Measurements from ENCODE around the gene MRPL43. TPM values are rescaled to one million over a fixed set of nuclear protein-coding genes. Genes with fewer than 3 reads are reported as not detected.

MRPL43 gene
- total and polyA plus RNA-seq, 10 of the 15 experiments (the other 5 are each of a cell fraction or from before 2014, with no cell fraction given) = 16.6 to 108 (median 65.1) TPM

GRCh38 chr10:100963826-100964225 lies 23.5 kb downstream of the MRPL43 start:
- BruUV-seq (replicated peaks) = no TSS peak
- DNase-seq (ENCODE audit: low read depth, low spot score) (no peak), FAIRE-seq (no peak), ATAC-seq (no peak)
- in situ Hi-C loops (cut with MboI) = no loop called here
- H3K4me3 ChIP-seq = no peak overlapping the region
- no peak overlapping the region for H3K27ac ChIP-seq (ENCODE audit: control insufficient read depth, insufficient read depth)
- intact Hi-C loops (cut with micrococcal nuclease; ENCODE audit: unreplicated experiment) = no loop called here
- no peaks in the 10 kb centered on the region for H3K9me3 ChIP-seq (replicated peaks; ENCODE audit: control insufficient read depth, insufficient read depth, low read length)
- H3K4me1 ChIP-seq (ENCODE audit: control insufficient read depth, insufficient read depth, low read length) = peaks cover 1% of the 10 kb centered on the region; the same call in 1 of the 2 replicates
- no peak overlapping the region for H2AFZ ChIP-seq (ENCODE audit: control insufficient read depth, low read depth, low read length)
- H4K20me1 ChIP-seq (ENCODE audit: control insufficient read depth, insufficient read depth) = no peaks in the 10 kb centered on the region
- no peak overlapping the region for H3K4me2 ChIP-seq (ENCODE audit: control insufficient read depth, insufficient read depth)
- no peak for TF ChIP-seq EP300 (IDR thresholded peaks at IDR 0.05; ENCODE audit: borderline replicate concordance in 1 of 2, control insufficient read depth in 1 of 2, low read depth in 2 of 2, low read length in 2 of 2)
- TF ChIP-seq SRF (IDR thresholded peaks at IDR 0.05; ENCODE audit: low read depth in 2 of 2, low read length in 2 of 2) = no peak
- TF ChIP-seq NR2C1 (IDR thresholded peaks at IDR 0.05) = no peak
- no peak for TF ChIP-seq WRNIP1 (IDR thresholded peaks at IDR 0.05; ENCODE audit: borderline replicate concordance, low read depth, low read length)
- no peak for TF ChIP-seq ASH2L (IDR thresholded peaks at IDR 0.05; ENCODE audit: borderline replicate concordance, low read depth)
- no peak for TF ChIP-seq ESRRA (IDR thresholded peaks at IDR 0.05; ENCODE audit: low read length)
- no peak for TF ChIP-seq SUPT20H (IDR thresholded peaks at IDR 0.05; ENCODE audit: borderline replicate concordance, control insufficient read depth, low read depth, low read length)
- no peak for TF ChIP-seq CBX5 (IDR thresholded peaks at IDR 0.05; ENCODE audit: low read depth)
- no peak for TF ChIP-seq PKNOX1 (IDR thresholded peaks at IDR 0.05)
- TF ChIP-seq ZBTB40 (IDR thresholded peaks at IDR 0.05; ENCODE audit: borderline replicate concordance) = no peak
- TF ChIP-seq USF1 (IDR thresholded peaks at IDR 0.05; ENCODE audit: borderline replicate concordance, extremely low read length, insufficient read depth, low read depth, low read length) = no peak
- TF ChIP-seq BCL3 (IDR thresholded peaks at IDR 0.05; ENCODE audit: borderline replicate concordance, insufficient read depth, low read depth, low read length, poor library complexity, severe bottlenecking) = no peak
- TF ChIP-seq SMC3 (IDR thresholded peaks at IDR 0.05; ENCODE audit: borderline replicate concordance, low read length) = no peak
- TF ChIP-seq ZSCAN29 (IDR thresholded peaks at IDR 0.05) = no peak
- no peak for TF ChIP-seq KDM1A (IDR thresholded peaks at IDR 0.05; ENCODE audit: borderline replicate concordance)
- no peak for TF ChIP-seq EGR1 (IDR thresholded peaks at IDR 0.05; ENCODE audit: borderline replicate concordance in 1 of 2, low read depth in 2 of 2, low read length in 2 of 2)
- WGBS (ENCODE audit: insufficient coverage, insufficient replicate concordance, low lambda C conversion rate, missing lambda C conversion rate) = 94% methylated on average over 1 of the region's 1 CpG
- POLR2A ChIA-PET = no interaction called here
- peaks cover 2 to 9% of the 10 kb centered on the region in 2 experiments; a peak in 3 of 4 replicates for H3K36me3 ChIP-seq (ENCODE audit: control insufficient read depth in 2 of 2, insufficient read depth in 2 of 2, low read length in 1 of 2)
- no peak overlapping the region for H3K9ac ChIP-seq (ENCODE audit: control insufficient read depth, insufficient read depth, low read length)
- SMC1A ChIA-PET (ENCODE audit: uncharacterized antibody, unreplicated experiment) = no interaction called here
- CTCF ChIA-PET = interaction anchor here (4.4 kb wide), 1 partner anchor 51 kb away, joined by 21 read pairs; no protein-coding TSS in a partner anchor
- H3K79me2 ChIP-seq (ENCODE audit: control insufficient read depth, insufficient read depth, low read length) = no peaks in the 10 kb centered on the region
- RAD21 ChIA-PET (ENCODE audit: unreplicated experiment) = no interaction called here
- no peaks in the 10 kb centered on the region for H3K27me3 ChIP-seq (replicated peaks in 1 of 2; ENCODE audit: control insufficient read depth in 2 of 2, insufficient read depth in 2 of 2, low read length in 1 of 2)

Data from GM12878 (cell line).